Stimulated activated naive CD8-positive, alpha-beta T cell treated with anti-CD3 and anti-CD28 coated beads, Interleukin-15, Interleukin-2, amounts not matched to agents 100 ng/mL and 50 ng/mL, for 24 hours (primary cell): ENCODE measurements around the gene RANBP6.
"Not testable (repeated sequence)": the region's sequence is repeated elsewhere in the genome, so short reads cannot be mapped to it uniquely, and the experiment has no call there.

Source experiments
- H3K27ac Mint-ChIP-seq: one replicate; pipeline ENCODE4 v1.8.0; 2021; ENCODE audit warnings: mild to moderate bottlenecking, mixed read lengths
- H3K27me3 Mint-ChIP-seq: one replicate; pipeline ENCODE4 v1.8.0; 2021; ENCODE audit warnings: mixed read lengths
- H3K36me3 Mint-ChIP-seq: one replicate; pipeline ENCODE4 v1.8.0; 2021; ENCODE audit warnings: low read depth, mixed read lengths
- H3K4me1 Mint-ChIP-seq: one replicate; pipeline ENCODE4 v1.8.0; 2021; ENCODE audit warnings: low read depth, mixed read lengths
- H3K4me3 Mint-ChIP-seq: one replicate; pipeline ENCODE4 v1.8.0; 2021; ENCODE audit warnings: mild to moderate bottlenecking, mixed read lengths
- H3K9me3 Mint-ChIP-seq: one replicate; pipeline ENCODE4 v1.8.0; 2021; ENCODE audit warnings: mixed read lengths

RANBP6 gene

DNA sequence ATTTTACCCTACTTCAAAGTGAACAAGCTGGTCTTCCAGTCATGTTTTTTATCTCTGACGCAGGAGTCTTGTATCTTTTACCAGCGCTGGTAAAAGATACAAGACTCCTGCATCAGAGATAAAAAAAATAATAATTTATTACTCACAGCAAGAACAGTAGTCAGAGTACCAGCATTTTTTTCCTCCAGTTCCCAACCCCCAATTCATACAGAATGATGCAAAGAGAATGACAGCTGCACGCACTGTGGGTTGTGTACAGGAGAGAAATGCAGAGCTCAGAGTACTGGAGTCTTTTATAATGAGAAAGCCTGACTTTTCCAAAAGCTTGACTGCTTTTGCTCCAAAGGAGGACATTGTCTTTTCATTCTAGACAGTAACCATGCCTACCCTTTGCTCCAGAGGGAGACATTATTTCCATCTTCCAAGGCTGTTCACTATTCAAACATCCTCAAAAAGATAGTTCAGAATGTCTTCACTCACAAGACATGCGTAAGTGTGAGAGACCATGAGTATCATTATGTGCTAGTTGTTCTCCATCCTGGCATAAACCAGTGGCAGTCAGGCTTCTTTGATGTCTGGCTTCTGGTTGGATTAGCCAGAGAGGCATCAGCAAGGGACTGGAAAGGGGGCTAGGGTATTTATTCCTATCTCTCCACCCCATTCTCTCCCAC is 14.3 kb upstream of the RANBP6 start:
- Mint-ChIP-seq H3K9me3 (no peaks in the 10 kb centered on the region), H3K4me1 (no peaks in the 10 kb centered on the region), H3K36me3 (no peaks in the 10 kb centered on the region), H3K27me3 (peaks cover 22% of the 10 kb centered on the region), H3K27ac (no peak overlapping the region), H3K4me3 (no peak overlapping the region)

DNA sequence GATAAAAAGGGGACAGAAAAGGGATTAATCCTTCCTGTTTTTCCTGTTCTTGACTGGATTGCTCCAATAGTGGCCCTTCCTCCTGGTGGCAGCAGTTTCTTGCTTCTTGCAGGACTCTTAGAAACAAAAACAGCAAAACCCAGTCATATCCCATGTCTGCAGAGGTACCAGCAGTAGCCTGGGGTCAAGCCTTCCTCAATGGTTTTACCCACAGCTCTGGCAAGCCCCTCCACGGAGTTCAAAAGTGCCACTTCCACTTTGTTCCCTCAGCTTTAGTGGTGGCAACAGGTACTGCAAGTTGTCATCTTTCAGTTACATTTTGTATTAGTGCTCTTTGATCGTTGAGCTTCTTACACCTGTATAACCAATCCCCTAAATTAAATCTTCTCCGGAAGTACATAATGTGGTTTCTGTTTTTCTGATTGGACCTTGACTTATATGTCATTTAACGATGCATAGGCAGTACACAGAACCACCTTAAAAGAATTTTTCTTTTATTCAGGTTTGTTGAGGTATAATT is 8.7 kb upstream of the RANBP6 start:
- Mint-ChIP-seq H3K27ac (no peak overlapping the region), H3K36me3 (no peaks in the 10 kb centered on the region), H3K4me1 (peaks cover 5% of the 10 kb centered on the region), H3K27me3 (peaks cover 6% of the 10 kb centered on the region), H3K4me3 (no peak overlapping the region), H3K9me3 (peaks cover 4% of the 10 kb centered on the region)

DNA sequence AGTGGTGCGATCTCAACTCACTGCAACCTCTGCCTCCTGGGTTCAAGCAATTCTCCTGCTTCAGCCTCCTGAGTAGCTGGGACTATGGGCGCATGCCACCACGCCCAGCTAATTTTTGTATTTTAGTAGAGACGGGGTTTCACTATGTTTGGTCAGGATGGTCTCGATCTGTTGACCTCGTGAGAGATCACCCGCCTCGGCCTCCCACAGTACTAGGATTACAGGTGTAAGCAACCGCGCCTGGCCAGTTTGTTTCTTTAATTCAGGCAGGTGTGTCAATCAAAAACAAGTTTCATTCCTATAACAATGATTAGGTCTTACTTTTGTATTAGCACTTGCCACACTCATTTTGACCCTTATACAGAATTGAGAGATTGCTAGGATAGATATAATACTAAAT is 1.6 kb upstream of the RANBP6 start:
- H3K27me3 Mint-ChIP-seq, H3K4me3 Mint-ChIP-seq, H3K27ac Mint-ChIP-seq: not testable (repeated sequence)
- H3K9me3 Mint-ChIP-seq = peaks cover 11% of the 10 kb centered on the region
- H3K4me1 Mint-ChIP-seq = peaks cover 39% of the 10 kb centered on the region
- peaks cover 27% of the 10 kb centered on the region for H3K36me3 Mint-ChIP-seq

DNA sequence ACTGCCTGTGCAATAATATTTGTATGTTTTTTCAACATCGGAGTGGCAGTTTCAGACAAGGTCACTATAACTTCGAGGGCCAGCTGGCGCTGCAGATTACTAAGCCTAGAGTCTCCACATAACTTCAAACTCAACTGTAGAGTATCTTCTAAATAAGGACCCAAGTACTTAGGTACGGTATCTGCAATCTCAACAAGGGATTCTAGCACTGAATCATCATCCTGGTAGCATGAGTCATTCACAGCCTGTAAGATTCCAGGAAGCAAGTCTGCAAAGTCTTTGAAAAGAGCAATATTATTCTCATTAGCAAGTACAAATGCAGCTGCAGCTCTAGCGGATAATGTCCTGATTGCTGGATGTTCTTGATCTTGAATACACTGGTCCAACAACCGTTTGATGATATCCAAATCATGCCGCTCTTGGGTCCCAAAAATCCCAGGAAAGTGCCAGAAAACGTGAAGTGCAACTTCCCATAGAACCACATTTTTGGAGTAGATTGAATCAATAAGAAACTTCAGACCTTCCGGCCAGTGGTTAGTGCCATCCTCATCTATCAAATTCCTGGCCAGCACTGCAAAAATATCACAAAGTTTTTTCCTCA is 654 bp downstream of the RANBP6 start:
- peaks cover 8% of the 10 kb centered on the region for H3K9me3 Mint-ChIP-seq
- peaks cover 47% of the 10 kb centered on the region for H3K36me3 Mint-ChIP-seq
- no peaks in the 10 kb centered on the region for H3K27me3 Mint-ChIP-seq
- H3K4me3 Mint-ChIP-seq = peak overlapping the region; percentile 97
- peaks cover 54% of the 10 kb centered on the region for H3K4me1 Mint-ChIP-seq
- H3K27ac Mint-ChIP-seq = peak overlapping the region; percentile 92

DNA sequence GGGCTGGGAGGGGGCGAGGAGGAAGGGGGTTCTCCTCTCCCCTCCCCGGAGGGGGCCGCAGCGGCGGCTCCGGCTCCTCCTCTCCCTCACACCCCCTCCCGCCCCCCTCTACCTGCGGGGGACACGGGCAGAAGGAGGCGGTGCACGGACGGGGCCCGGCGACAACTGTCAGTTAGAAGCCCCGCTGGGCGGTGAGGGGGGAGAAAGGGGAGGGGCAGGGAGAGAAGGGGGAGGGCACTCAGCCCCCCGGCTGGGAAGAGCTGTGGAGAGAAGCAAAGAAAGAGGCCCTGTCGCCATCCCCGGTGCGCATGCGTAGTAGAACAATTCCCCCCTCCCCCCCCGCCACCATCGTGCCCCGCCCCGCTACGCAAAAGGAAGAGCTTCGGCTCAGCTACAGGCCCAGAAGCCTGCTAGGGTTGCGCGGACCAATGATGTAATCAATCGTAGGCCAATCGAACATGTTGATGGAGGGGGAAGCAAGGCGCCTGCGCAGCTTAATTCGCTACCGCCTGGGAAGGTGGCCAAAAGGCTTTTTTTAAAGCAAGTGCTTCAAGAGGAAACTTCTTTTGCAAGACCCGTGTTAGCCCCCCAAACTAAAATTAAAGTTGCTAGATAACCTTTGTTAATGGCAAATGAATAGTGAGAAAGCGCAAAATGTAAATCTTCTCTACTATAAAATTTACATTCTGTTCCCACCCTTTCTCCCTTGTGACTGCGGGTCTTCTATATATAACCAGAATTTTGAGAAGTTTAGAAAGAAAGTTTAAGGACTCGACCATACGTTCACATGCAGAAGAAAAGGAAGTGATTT is 7.0 kb downstream of the RANBP6 start:
- peak overlapping the region; percentile 78 for H3K27ac Mint-ChIP-seq
- H3K36me3 Mint-ChIP-seq = peaks cover 39% of the 10 kb centered on the region
- peaks cover 5% of the 10 kb centered on the region for H3K9me3 Mint-ChIP-seq
- H3K4me1 Mint-ChIP-seq = peaks cover 71% of the 10 kb centered on the region
- peak overlapping the region; percentile 68 for H3K4me3 Mint-ChIP-seq
- H3K27me3 Mint-ChIP-seq = no peaks in the 10 kb centered on the region

DNA sequence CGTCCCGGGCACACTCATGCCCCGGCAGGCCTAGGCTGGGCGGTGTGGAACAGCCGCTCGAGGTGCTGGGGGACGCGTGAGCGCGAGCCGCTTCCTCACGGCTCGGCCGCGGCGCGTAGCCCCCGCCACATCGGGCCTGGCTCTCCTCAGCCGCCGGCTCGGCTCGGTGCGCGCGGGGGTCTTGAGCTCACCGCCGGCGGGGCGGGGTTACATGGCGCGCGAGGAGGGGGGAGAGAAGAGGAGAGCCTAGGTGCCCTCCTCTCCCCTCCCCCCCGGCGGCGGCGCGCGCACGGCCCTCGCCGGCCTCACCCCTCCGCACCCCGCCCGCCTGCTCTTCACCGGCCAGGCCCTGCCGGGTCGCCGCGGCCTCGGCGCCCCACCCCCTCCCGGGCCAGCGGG is 7.7 kb downstream of the RANBP6 start:
- H3K4me1 Mint-ChIP-seq = peaks cover 71% of the 10 kb centered on the region
- no peaks in the 10 kb centered on the region for H3K27me3 Mint-ChIP-seq
- peak overlapping the region; percentile 97 for H3K4me3 Mint-ChIP-seq
- peak overlapping the region; percentile 92 for H3K27ac Mint-ChIP-seq
- no peaks in the 10 kb centered on the region for H3K9me3 Mint-ChIP-seq
- peaks cover 33% of the 10 kb centered on the region for H3K36me3 Mint-ChIP-seq

DNA sequence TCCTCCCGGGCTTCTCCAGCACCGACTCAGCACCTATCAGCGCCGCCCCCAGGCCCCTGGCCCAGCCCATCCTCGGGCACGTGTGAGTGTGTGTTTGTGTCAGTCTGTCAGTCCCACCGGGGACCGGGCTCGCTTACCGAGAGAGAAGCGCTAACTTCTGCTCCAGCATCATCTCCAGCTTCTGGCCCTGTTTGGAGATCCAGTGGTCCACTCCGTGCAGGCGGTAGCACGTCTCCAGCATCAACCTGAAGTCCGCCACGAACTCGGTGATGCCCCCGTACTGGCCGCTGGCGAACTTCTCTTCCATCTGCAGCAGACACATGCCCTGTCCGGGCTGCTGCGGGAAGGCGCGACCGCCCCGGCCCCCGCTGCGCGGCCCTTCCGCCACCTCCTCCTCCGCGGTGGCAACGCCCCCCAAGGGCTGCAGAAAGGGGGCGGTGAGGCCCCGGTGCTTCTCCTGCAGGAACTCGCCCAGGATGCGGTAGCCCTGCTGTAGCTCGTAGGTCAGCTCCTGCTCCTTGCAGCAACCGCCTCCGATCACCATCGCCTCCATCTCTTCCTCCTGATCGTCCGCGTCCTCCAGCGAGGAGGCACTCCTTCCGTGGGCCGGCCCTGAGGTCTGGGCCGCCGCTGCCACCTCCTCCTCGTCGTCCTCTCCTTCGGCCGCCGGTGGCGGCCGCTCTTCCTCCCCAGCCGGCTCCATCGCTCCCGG is 8.2 kb downstream of the RANBP6 start:
- Mint-ChIP-seq H3K36me3 (peaks cover 28% of the 10 kb centered on the region), H3K4me1 (peaks cover 67% of the 10 kb centered on the region), H3K9me3 (no peaks in the 10 kb centered on the region), H3K4me3 (peak overlapping the region; percentile 97), H3K27me3 (no peaks in the 10 kb centered on the region), H3K27ac (peak overlapping the region; percentile 92)

DNA sequence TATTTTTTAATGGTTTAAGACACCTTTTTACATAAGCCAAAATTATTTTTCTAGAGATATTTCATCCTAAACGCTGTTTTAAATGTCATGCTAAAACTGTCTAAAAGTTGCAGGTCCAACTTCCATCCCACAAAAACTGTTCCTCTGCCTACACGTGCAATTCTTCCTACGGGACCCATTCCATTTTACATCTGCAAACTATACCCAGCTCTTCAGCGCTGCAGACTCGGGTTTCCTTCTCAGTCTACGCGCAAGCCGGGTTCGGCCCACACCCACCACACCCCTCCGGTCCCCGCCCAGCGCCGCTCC is 8.7 kb downstream of the RANBP6 start:
- Mint-ChIP-seq H3K27ac (peak overlapping the region; percentile 92), H3K36me3 (peaks cover 22% of the 10 kb centered on the region), H3K4me1 (peaks cover 64% of the 10 kb centered on the region), H3K27me3 (no peaks in the 10 kb centered on the region), H3K4me3 (peak overlapping the region; percentile 97), H3K9me3 (no peaks in the 10 kb centered on the region)

DNA sequence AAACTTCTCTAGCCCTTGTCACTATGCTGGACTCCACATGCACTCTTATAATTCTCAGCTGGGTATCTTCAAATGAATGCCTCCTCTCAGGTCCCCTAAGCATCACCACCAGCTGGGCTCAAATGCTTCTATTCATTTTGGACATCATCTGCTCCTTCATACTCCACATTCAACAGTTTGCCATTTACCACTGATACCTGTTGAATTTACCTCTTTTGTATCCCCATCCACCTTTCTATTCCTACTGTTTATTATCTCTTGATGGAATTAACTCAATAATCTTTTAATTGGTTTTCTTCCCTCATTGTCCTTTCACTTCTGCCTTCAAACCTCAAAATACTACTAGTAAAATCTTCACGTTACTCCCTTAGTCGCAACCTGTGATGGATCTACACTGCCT is 14.5 kb downstream of the RANBP6 start:
- Mint-ChIP-seq H3K4me3 (no peak overlapping the region), H3K27me3 (no peaks in the 10 kb centered on the region), H3K27ac (peak overlapping the region; percentile 9), H3K36me3 (peaks cover 5% of the 10 kb centered on the region), H3K4me1 (peaks cover 53% of the 10 kb centered on the region), H3K9me3 (no peaks in the 10 kb centered on the region)

DNA sequence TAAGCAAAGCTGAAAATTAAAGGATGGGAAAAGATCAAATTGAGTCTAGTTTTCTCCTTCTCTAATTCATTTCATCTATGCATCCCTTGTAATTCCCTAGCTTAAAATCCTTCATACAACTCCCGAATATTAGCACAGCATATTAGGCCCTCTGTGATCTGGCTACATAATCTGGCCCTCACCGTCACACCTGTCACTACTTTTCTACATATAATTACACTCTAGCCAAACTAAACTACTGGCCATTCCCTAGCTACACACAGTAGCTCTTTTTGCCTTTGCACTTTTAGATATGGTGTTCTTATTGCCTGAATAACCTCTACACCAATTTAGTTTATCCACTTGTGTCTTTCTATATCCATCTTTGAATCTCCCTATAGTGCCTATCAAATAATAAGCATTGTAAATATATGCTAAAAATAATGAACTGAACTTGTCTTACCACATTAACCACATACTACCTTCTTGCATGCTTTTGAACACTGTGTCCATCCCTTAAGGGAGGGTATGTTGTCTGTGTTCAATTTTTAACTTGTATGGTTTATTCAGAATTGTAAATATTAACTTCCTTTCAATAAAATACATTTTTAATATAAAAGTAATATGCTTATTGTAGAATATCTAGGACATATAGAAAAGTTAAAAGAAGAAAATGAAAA is 15.9 kb downstream of the RANBP6 start:
- Mint-ChIP-seq H3K9me3 (no peaks in the 10 kb centered on the region), H3K27ac (no peak overlapping the region), H3K4me1 (peaks cover 55% of the 10 kb centered on the region), H3K4me3 (no peak overlapping the region), H3K36me3 (peaks cover 5% of the 10 kb centered on the region), H3K27me3 (no peaks in the 10 kb centered on the region)

DNA sequence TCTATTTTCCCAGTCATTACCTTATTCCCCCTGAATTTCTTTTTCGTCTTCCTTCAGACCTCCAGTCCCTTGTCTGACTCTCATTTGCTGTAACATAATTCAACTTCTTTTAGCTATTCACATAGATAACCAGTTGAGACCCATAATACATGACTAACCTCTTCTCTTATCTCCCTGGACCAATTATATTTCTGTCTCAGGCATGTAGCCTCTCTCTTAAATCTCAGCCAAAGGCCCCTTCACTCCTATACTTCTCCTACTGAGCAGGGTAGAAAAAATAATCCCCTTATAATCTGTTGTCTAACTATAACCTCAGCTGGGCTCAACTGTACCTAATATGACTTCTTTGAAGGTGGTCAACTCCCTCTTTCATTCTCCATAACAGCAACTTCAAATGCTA is 20.9 kb downstream of the RANBP6 start:
- Mint-ChIP-seq H3K4me1 (peaks cover 33% of the 10 kb centered on the region), H3K4me3 (no peak overlapping the region), H3K27me3 (no peaks in the 10 kb centered on the region), H3K9me3 (no peaks in the 10 kb centered on the region), H3K36me3 (no peaks in the 10 kb centered on the region), H3K27ac (no peak overlapping the region)

DNA sequence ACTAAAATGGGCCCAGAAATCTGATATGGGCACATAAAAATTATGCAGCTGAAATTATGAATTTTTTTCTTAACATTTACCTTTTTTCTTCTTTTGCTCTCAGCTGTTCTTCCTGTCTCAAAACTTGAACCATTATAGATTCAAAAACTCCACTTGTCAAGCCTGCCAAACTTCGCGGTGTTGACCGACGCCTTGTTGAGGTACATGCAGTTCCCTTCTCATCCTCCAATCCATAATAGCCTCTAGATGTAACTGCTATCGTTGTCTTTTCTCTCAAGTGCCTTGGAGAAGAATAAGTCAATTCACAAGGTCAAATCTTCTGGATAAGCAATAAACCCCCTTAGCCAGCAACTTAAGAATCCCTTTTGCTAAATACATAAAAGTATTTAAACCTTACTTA is 27.2 kb downstream of the RANBP6 start:
- Mint-ChIP-seq H3K4me3 (no peak overlapping the region), H3K4me1 (peaks cover 5% of the 10 kb centered on the region)

DNA sequence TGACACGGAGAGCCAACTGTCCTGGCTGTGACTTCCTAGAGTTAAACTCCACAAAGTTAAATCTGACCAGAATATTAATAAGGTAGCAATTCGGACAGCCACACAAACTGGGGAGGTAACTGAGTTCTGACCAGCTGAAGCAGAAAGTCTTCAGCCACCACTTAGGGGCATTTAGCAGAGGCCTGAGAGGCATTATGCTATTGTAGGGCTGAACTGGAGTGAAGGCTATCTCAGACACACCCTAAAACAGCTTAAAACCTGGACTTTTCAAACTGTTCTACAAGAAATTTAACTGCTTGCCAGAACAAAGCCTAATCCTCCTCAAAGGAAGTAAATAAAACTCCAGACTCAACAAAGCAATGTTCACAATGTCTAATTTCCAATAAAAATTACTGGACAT is 32.4 kb downstream of the RANBP6 start:
- Mint-ChIP-seq H3K27me3 (no peaks in the 10 kb centered on the region), H3K27ac (no peak overlapping the region), H3K9me3 (no peaks in the 10 kb centered on the region), H3K36me3 (peaks cover 35% of the 10 kb centered on the region), H3K4me1 (no peaks in the 10 kb centered on the region), H3K4me3 (no peak overlapping the region)

More for the DNA sequence above, 27.2 kb downstream of the RANBP6 start:
- Mint-ChIP-seq H3K36me3 (peaks cover 28% of the 10 kb centered on the region), H3K27me3 (no peaks in the 10 kb centered on the region), H3K9me3 (no peaks in the 10 kb centered on the region), H3K27ac (no peak overlapping the region)

DNA sequence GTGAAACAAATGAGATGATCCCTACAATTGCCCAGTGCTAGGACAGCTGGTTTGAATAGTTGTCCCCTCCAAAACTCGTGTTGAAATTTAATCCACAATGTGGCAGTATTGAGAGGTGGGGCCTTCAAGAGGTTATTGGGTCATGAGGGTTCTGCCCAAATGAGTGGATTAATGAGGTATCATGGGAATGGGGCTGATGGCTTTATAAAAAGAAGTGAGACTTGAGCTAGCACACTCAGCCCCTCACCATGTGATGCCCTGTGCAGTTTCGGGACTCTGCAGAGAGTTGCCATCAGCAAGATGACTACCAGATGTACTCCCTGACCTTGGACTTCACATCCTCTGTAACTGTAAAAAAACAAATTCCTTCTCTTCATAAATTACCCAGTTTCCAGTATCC is 33.1 kb downstream of the RANBP6 start:
- Mint-ChIP-seq H3K4me3 (no peak overlapping the region), H3K9me3 (no peaks in the 10 kb centered on the region), H3K4me1 (no peaks in the 10 kb centered on the region), H3K36me3 (peaks cover 31% of the 10 kb centered on the region), H3K27ac (no peak overlapping the region), H3K27me3 (no peaks in the 10 kb centered on the region)
